ENCODE data around the gene GATAD2A. TPM values are rescaled to one million over a fixed set of nuclear protein-coding genes. Genes with fewer than 3 reads are reported as not detected.

GATAD2A gene
- total and polyA plus RNA-seq, 9 of the 15 experiments (the other 6 are each of a cell fraction or from before 2014, with no cell fraction given): 2.4 to 226 (median 44.2) TPM

- no peak for TF ChIP-seq CHAMP1 (IDR thresholded peaks at IDR 0.05)
- TF ChIP-seq HDGF (IDR thresholded peaks at IDR 0.05): no peak
- no peak for TF ChIP-seq PHF21A (IDR thresholded peaks at IDR 0.05; ENCODE audit: borderline replicate concordance, low read depth)
- no peak for TF ChIP-seq CREBBP (IDR thresholded peaks at IDR 0.05; ENCODE audit: low read depth, low read length)
- no peak for TF ChIP-seq TAF7 (tag; IDR thresholded peaks at IDR 0.05)
- TF ChIP-seq REST (IDR thresholded peaks at IDR 0.05; ENCODE audit: borderline replicate concordance): peak; percentile 13; the same call in 1 of the 2 replicates
- no peak for TF ChIP-seq REST (CRISPR knock-in tag; IDR thresholded peaks at IDR 0.05; ENCODE audit: low read depth)
- TF ChIP-seq ZFP36 (IDR thresholded peaks at IDR 0.05; ENCODE audit: low read depth, low read length, partially characterized antibody): peak; percentile 11
- TF ChIP-seq CHD4 (IDR thresholded peaks at IDR 0.05; ENCODE audit: insufficient read depth, insufficient replicate concordance, low read depth, low read length, poor library complexity, severe bottlenecking): no peak
- TF ChIP-seq POLR2G (IDR thresholded peaks at IDR 0.05; ENCODE audit: low read depth, low read length): no peak
- TF ChIP-seq SMAD1 (IDR thresholded peaks at IDR 0.05; ENCODE audit: low read depth, low read length, partially characterized antibody): no peak
- peak; percentile 47; the same call in 1 of the 2 replicates for TF ChIP-seq NBN (IDR thresholded peaks at IDR 0.05; ENCODE audit: low read depth)
- TF ChIP-seq, protein P1, sequence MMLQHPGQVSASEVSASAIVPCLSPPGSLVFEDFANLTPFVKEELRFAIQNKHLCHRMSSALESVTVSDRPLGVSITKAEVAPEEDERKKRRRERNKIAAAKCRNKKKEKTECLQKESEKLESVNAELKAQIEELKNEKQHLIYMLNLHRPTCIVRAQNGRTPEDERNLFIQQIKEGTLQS (IDR thresholded peaks at IDR 0.05): peak; percentile 64
- TF ChIP-seq, protein P1 (CRISPR knock-in tag; conservative IDR thresholded peaks at IDR 0.05): no peak
- TF ChIP-seq, protein P2, sequence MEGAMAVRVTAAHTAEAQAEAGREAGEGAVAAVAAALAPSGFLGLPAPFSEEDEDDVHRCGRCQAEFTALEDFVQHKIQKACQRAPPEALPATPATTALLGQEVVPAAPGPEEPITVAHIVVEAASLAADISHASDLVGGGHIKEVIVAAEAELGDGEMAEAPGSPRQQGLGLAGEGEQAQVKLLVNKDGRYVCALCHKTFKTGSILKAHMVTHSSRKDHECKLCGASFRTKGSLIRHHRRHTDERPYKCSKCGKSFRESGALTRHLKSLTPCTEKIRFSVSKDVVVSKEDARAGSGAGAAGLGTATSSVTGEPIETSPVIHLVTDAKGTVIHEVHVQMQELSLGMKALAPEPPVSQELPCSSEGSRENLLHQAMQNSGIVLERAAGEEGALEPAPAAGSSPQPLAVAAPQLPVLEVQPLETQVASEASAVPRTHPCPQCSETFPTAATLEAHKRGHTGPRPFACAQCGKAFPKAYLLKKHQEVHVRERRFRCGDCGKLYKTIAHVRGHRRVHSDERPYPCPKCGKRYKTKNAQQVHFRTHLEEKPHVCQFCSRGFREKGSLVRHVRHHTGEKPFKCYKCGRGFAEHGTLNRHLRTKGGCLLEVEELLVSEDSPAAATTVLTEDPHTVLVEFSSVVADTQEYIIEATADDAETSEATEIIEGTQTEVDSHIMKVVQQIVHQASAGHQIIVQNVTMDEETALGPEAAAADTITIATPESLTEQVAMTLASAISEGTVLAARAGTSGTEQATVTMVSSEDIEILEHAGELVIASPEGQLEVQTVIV (CRISPR knock-in tag; IDR thresholded peaks at IDR 0.05; ENCODE audit: borderline replicate concordance): no peak
Measured at GRCh38 chr19:19444681-19445155, 39.2 kb downstream of the GATAD2A start (continued).
